ENCODE measurements around the gene GNG2.

- TF ChIP-seq, protein P1, sequence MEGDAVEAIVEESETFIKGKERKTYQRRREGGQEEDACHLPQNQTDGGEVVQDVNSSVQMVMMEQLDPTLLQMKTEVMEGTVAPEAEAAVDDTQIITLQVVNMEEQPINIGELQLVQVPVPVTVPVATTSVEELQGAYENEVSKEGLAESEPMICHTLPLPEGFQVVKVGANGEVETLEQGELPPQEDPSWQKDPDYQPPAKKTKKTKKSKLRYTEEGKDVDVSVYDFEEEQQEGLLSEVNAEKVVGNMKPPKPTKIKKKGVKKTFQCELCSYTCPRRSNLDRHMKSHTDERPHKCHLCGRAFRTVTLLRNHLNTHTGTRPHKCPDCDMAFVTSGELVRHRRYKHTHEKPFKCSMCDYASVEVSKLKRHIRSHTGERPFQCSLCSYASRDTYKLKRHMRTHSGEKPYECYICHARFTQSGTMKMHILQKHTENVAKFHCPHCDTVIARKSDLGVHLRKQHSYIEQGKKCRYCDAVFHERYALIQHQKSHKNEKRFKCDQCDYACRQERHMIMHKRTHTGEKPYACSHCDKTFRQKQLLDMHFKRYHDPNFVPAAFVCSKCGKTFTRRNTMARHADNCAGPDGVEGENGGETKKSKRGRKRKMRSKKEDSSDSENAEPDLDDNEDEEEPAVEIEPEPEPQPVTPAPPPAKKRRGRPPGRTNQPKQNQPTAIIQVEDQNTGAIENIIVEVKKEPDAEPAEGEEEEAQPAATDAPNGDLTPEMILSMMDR (conservative IDR thresholded peaks at IDR 0.05), result no peak
- no peak for TF ChIP-seq EZH2 (IDR thresholded peaks at IDR 0.05; ENCODE audit: low read depth)
Measured at GRCh38 chr14:51822499-51822898, 37.9 kb upstream of the GNG2 start.

Measured in PC-9 (cell line).